Aorta (tissue), 5 donors: ENCODE data around the gene XDH. TPM values are rescaled to one million over a fixed set of nuclear protein-coding genes. Genes with fewer than 3 reads are reported as not detected.

Experiments
- ATAC-seq: fragments of 200-7000 bp; cut with Tn5 transposase; one replicate; pipeline ENCODE4 v1.9.1; 2022; ENCODE audit warnings: moderate library complexity; ENCODE audit not compliant: low FRiP score
- DNase-seq, 2 donors: peaks; one replicate each; pipeline ENCODE4 v3.0.0-alpha.2; 2020
- H3K27ac ChIP-seq, 2 donors: one replicate each; pipeline ENCODE4 v1.5.1; 2013; ENCODE audit warnings: low read length in 2 of 2, mild to moderate bottlenecking in 2 of 2, moderate library complexity in 2 of 2, control low read depth in 1 of 2, inconsistent platforms in 1 of 2, low read depth in 1 of 2
- H3K27me3 ChIP-seq, 2 donors: one replicate each; pipeline ENCODE4 v1.6.1; 2013; ENCODE audit warnings: control low read depth in 1 of 2, low read length in 1 of 2, mild to moderate bottlenecking in 1 of 2, moderate library complexity in 1 of 2; ENCODE audit not compliant: insufficient read depth in 2 of 2, control insufficient read depth in 1 of 2
- H3K36me3 ChIP-seq, 2 donors: one replicate each; pipeline ENCODE4 v1.6.1; 2013; ENCODE audit warnings: control low read depth in 1 of 2, low read length in 1 of 2, mild to moderate bottlenecking in 1 of 2; ENCODE audit not compliant: insufficient read depth in 2 of 2, control insufficient read depth in 1 of 2
- H3K4me1 ChIP-seq, 2 donors: one replicate each; pipeline ENCODE4 v1.6.1; 2013; ENCODE audit warnings: low read length in 2 of 2, control low read depth in 1 of 2, mild to moderate bottlenecking in 1 of 2, moderate library complexity in 1 of 2; ENCODE audit not compliant: insufficient read depth in 2 of 2, control insufficient read depth in 1 of 2
- H3K4me3 ChIP-seq, 2 donors: one replicate each; pipeline ENCODE4 v1.5.1; 2013; ENCODE audit warnings: low read length in 2 of 2, control low read depth in 1 of 2, mild to moderate bottlenecking in 1 of 2
- H3K9me3 ChIP-seq: one replicate; pipeline ENCODE4 v1.6.1; 2013; ENCODE audit warnings: mild to moderate bottlenecking, low read length; ENCODE audit not compliant: control insufficient read depth
- WGBS, 2 donors: extraction: QIAGEN DNeasy Blood & Tissue Kit; methylation state at CpG; one replicate each; pipeline ENCODE4 v1.1.7; 2013; 5-methylcytosine and 5-hydroxymethylcytosine counted together
- intact Hi-C, 2 donors: fragments of 100-400 bp; cut with DNase I; formaldehyde crosslinking; loops; one replicate each; pipeline versions ENCODE4 v1.14.2 to v1.15.0; 2022
- polyA plus RNA-seq, 2 donors: library from polyadenylated mRNA; stranded (reverse); fragments of 200-250 nt; gene quantifications; one replicate each; pipeline ENCODE4 v1.2.3, GENCODE V29; 2013
- total RNA-seq, 2 donors: library from RNA; stranded (reverse); fragmentation: NEBNext Ultra II Directional; extraction: Animal tissue kit (Norgen Biotek cat#: 25700); gene quantifications; one replicate each; pipeline ENCODE4 v1.2.1, GENCODE V29; 2021
- donor health status: healthy with polysubstance abuse.
- donor health status: Bipolar disorder and iron deficiency.
- donor health status: DM: no; HTN: no; CAD: no.
- donor health status: DM: no; HTN: no; CAD: no.
- donor health status: DM: yes; HTN: yes; CAD: no.

Gene XDH
- total and polyA plus RNA-seq, 4 donors, result 0.03 to 5.0 TPM; not detected in 2

- no peaks in the 10 kb centered on the region for H3K4me1 ChIP-seq
- WGBS, 2 donors, result 85 to 87% methylated on average over 5 of the region's 5 CpGs
- no peaks in the 10 kb centered on the region for H3K9me3 ChIP-seq
- H3K27me3 ChIP-seq, result no peaks in the 10 kb centered on the region
- H3K4me3 ChIP-seq, result no peak overlapping the region
- H3K27ac ChIP-seq, result no peak overlapping the region
- intact Hi-C loops, result loop anchor here (5.0 to 10.0 kb wide), 5 partner anchors 37 to 1170 kb away; no protein-coding TSS in a partner anchor
- no peak for ATAC-seq
- H3K36me3 ChIP-seq, result no peaks in the 10 kb centered on the region
- no peak for DNase-seq
Observed at GRCh38 chr2:31334311-31335026, 80.1 kb downstream of the XDH start.

GRCh38 chr2:31333527-31334183 lies 80.9 kb downstream of the XDH start:
- H3K36me3 ChIP-seq, result no peaks in the 10 kb centered on the region
- DNase-seq (peak; percentile 84 to 91), ATAC-seq (peak; percentile 79)
- 12 to 14% methylated on average over 8 of the region's 8 CpGs for WGBS, 2 donors
- H3K4me3 ChIP-seq, result no peak overlapping the region
- H3K27ac ChIP-seq, result no peak overlapping the region
- H3K27me3 ChIP-seq, result no peaks in the 10 kb centered on the region
- H3K4me1 ChIP-seq, result no peaks in the 10 kb centered on the region
- H3K9me3 ChIP-seq, result no peaks in the 10 kb centered on the region
- intact Hi-C loops, result loop anchor here (1.0 to 10.0 kb wide), 7 partner anchors 36 to 1169 kb away; partner anchors contain the start of gene EHD3 (in 1 of the 2)

DNA sequence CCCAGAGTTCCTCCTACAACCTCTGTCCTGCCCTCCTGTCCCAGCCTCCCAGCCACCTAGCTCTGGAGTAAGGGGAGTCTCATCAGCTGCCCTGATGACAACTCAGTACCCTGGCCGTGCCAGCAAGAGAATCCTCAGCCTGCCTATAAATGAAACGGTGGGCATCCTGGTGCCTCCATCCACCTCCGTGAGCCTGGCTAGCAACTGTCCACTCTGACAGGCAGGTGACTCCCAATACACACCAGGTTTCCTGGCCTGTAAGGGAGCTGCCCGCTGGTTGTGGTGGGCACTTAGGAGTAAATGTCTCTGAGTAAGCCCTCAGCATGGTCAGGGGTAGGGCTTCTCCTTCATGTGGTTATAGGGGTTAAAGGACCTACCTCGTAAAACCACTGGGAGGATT lies 81.5 kb downstream of the XDH start:
- no peak overlapping the region for H3K27ac ChIP-seq
- no peaks in the 10 kb centered on the region for H3K4me1 ChIP-seq
- H3K4me3 ChIP-seq, result no peak overlapping the region
- no peak for DNase-seq
- H3K9me3 ChIP-seq, result no peaks in the 10 kb centered on the region
- intact Hi-C loops, result loop anchor here (1.0 to 10.0 kb wide), 7 partner anchors 36 to 1168 kb away; partner anchors contain the start of gene EHD3 (in 1 of the 2)
- no peaks in the 10 kb centered on the region for H3K27me3 ChIP-seq
- WGBS, 2 donors, result 90 to 92% methylated on average over 5 of the region's 5 CpGs
- H3K36me3 ChIP-seq, result no peaks in the 10 kb centered on the region
- peak; percentile 6 for ATAC-seq

- Histone ChIP-seq H3K9me3 (no peaks in the 10 kb centered on the region), H3K27me3 (no peaks in the 10 kb centered on the region), H3K4me3 (no peak overlapping the region), H3K4me1 (no peaks in the 10 kb centered on the region), H3K27ac (no peak overlapping the region), H3K36me3 (no peaks in the 10 kb centered on the region)
- WGBS, 2 donors, result 82 to 92% methylated on average over 5 of the region's 5 CpGs
- DNase-seq, result no peak
- intact Hi-C loops, result loop anchor here (2.0 to 10.0 kb wide), 6 partner anchors 35 to 1168 kb away; partner anchors contain the start of gene EHD3 (in 1 of the 2)
- no peak for ATAC-seq
Observed at GRCh38 chr2:31332521-31332920, 82.0 kb downstream of the XDH start.

GRCh38 chr2:31331156-31331555 lies 83.4 kb downstream of the XDH start:
- no peak overlapping the region for H3K27ac ChIP-seq

DNA sequence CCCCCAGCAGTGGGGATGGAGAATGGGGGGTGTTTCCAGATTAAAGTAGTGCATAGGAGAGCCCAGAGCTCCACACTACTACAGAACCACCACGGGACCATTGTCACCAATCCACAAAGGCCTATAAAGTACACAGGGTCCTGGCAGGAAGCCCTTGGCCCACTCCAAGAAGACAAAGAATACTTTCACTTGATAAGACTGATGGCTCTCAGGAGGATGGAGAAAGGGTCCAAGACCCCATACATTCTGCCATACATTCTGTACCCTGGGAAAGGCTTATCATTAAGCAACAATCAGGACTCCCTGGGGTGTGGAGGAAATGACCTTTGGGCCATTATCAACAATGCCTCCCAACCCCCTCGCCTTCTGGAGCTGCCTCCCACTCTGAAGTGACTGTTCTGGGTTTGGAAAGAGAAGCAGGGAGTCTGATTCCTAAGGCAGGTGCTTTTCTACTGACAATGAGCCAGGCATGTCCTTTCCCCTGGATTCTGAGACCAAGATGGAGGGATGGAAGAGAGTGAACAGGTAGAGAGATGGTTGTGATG lies 85.4 kb downstream of the XDH start:
- no peak overlapping the region for H3K4me3 ChIP-seq
- no peaks in the 10 kb centered on the region for H3K4me1 ChIP-seq
- H3K27me3 ChIP-seq, result no peaks in the 10 kb centered on the region
- ATAC-seq, result no peak
- intact Hi-C loops, result no loop called here
- no peak for DNase-seq
- no peaks in the 10 kb centered on the region for H3K36me3 ChIP-seq
- no peaks in the 10 kb centered on the region for H3K9me3 ChIP-seq
- 74 to 79% methylated on average over 2 of the region's 2 CpGs for WGBS, 2 donors
- H3K27ac ChIP-seq, result no peak overlapping the region

More at GRCh38 chr2:31331156-31331555, 83.4 kb downstream of the XDH start:
- Histone ChIP-seq H3K4me3 (no peak overlapping the region), H3K27me3 (no peaks in the 10 kb centered on the region), H3K9me3 (no peaks in the 10 kb centered on the region), H3K4me1 (no peaks in the 10 kb centered on the region), H3K36me3 (no peaks in the 10 kb centered on the region)
- intact Hi-C loops, result loop anchor here (5.0 to 10.0 kb wide), 5 partner anchors 34 to 1166 kb away; no protein-coding TSS in a partner anchor
- no peak for DNase-seq
- no peak for ATAC-seq
- 56 to 59% methylated on average over 8 of the region's 8 CpGs for WGBS, 2 donors

- no peak overlapping the region for H3K27ac ChIP-seq
- ATAC-seq (no peak), DNase-seq (no peak)
- no peaks in the 10 kb centered on the region for H3K27me3 ChIP-seq
- no peaks in the 10 kb centered on the region for H3K4me1 ChIP-seq
- H3K36me3 ChIP-seq, result no peaks in the 10 kb centered on the region
- H3K9me3 ChIP-seq, result no peaks in the 10 kb centered on the region
- intact Hi-C loops, result no loop called here
- no peak overlapping the region for H3K4me3 ChIP-seq
Observed at GRCh38 chr2:31328026-31328425, 86.5 kb downstream of the XDH start.

GRCh38 chr2:31327505-31327904 lies 87.0 kb downstream of the XDH start:
- Histone ChIP-seq H3K4me1 (no peaks in the 10 kb centered on the region), H3K9me3 (no peaks in the 10 kb centered on the region), H3K36me3 (no peaks in the 10 kb centered on the region), H3K27ac (no peak overlapping the region), H3K4me3 (no peak overlapping the region), H3K27me3 (no peaks in the 10 kb centered on the region)
- intact Hi-C loops, result no loop called here
- ATAC-seq (no peak), DNase-seq (no peak)
- WGBS, 2 donors, result 100% methylated on average over 1 of the region's 1 CpG
